ENCODE measurements around the gene TRIM60. TPM values are rescaled to one million over a fixed set of nuclear protein-coding genes. Genes with fewer than 3 reads are reported as not detected.

The TRIM60 gene
- total RNA-seq, 1 donor from 2014 or later = not detected

GRCh38 chr4:165009493-165010227, 22.1 kb upstream of the TRIM60 start:
- Mint-ChIP-seq H3K9me3 (ENCODE audit: unreplicated experiment) (no peaks in the 10 kb centered on the region), H3K36me3 (ENCODE audit: low read depth, unreplicated experiment) (no peaks in the 10 kb centered on the region), H3K4me3 (ENCODE audit: unreplicated experiment) (no peak overlapping the region), H3K4me1 (ENCODE audit: low read depth, unreplicated experiment) (no peaks in the 10 kb centered on the region), H3K27ac (ENCODE audit: unreplicated experiment) (no peak overlapping the region), H3K27me3 (ENCODE audit: low read depth, unreplicated experiment) (no peaks in the 10 kb centered on the region)
- Histone ChIP-seq H3K4me1 (ENCODE audit: insufficient read depth, low read length) (no peaks in the 10 kb centered on the region), H2AFZ (ENCODE audit: low read depth, low read length) (no peak overlapping the region), H3K4me3 (ENCODE audit: insufficient read depth, low read depth, low read length) (no peak overlapping the region), H3K9ac (ENCODE audit: low read length) (no peak overlapping the region), H4K20me1 (ENCODE audit: insufficient read depth, low read length) (no peaks in the 10 kb centered on the region), H3K79me2 (ENCODE audit: insufficient read depth, low read length) (no peaks in the 10 kb centered on the region), H3K9me3 (ENCODE audit: insufficient read depth, low read depth, low read length) (no peaks in the 10 kb centered on the region), H3K36me3 (ENCODE audit: insufficient read depth, low read length) (no peaks in the 10 kb centered on the region), H3K27me3 (ENCODE audit: insufficient read depth, low read length) (no peaks in the 10 kb centered on the region), H3K4me2 (ENCODE audit: low read length) (no peak overlapping the region), H3K27ac (ENCODE audit: low read depth, low read length) (no peak overlapping the region)
- DNase-seq (ENCODE audit: low read depth) = no peak
- TF ChIP-seq, protein P1, sequence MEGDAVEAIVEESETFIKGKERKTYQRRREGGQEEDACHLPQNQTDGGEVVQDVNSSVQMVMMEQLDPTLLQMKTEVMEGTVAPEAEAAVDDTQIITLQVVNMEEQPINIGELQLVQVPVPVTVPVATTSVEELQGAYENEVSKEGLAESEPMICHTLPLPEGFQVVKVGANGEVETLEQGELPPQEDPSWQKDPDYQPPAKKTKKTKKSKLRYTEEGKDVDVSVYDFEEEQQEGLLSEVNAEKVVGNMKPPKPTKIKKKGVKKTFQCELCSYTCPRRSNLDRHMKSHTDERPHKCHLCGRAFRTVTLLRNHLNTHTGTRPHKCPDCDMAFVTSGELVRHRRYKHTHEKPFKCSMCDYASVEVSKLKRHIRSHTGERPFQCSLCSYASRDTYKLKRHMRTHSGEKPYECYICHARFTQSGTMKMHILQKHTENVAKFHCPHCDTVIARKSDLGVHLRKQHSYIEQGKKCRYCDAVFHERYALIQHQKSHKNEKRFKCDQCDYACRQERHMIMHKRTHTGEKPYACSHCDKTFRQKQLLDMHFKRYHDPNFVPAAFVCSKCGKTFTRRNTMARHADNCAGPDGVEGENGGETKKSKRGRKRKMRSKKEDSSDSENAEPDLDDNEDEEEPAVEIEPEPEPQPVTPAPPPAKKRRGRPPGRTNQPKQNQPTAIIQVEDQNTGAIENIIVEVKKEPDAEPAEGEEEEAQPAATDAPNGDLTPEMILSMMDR (IDR thresholded peaks at IDR 0.05; ENCODE audit: insufficient read depth, low read depth, low read length) = no peak
- no peak for FAIRE-seq

- Histone ChIP-seq H3K27me3 (ENCODE audit: insufficient read depth, low read length) (no peaks in the 10 kb centered on the region), H3K4me2 (ENCODE audit: low read length) (no peak overlapping the region), H3K9ac (ENCODE audit: low read length) (no peak overlapping the region), H3K4me1 (ENCODE audit: insufficient read depth, low read length) (no peaks in the 10 kb centered on the region), H3K27ac (ENCODE audit: low read depth, low read length) (no peak overlapping the region), H4K20me1 (ENCODE audit: insufficient read depth, low read length) (no peaks in the 10 kb centered on the region), H3K79me2 (ENCODE audit: insufficient read depth, low read length) (no peaks in the 10 kb centered on the region), H3K9me3 (ENCODE audit: insufficient read depth, low read depth, low read length) (no peaks in the 10 kb centered on the region), H3K4me3 (ENCODE audit: insufficient read depth, low read depth, low read length) (no peak overlapping the region), H2AFZ (ENCODE audit: low read depth, low read length) (no peak overlapping the region), H3K36me3 (ENCODE audit: insufficient read depth, low read length) (no peaks in the 10 kb centered on the region)
- Mint-ChIP-seq H3K27me3 (ENCODE audit: low read depth, unreplicated experiment) (no peaks in the 10 kb centered on the region), H3K9me3 (ENCODE audit: unreplicated experiment) (no peaks in the 10 kb centered on the region), H3K4me3 (ENCODE audit: unreplicated experiment) (no peak overlapping the region), H3K27ac (ENCODE audit: unreplicated experiment) (no peak overlapping the region), H3K36me3 (ENCODE audit: low read depth, unreplicated experiment) (no peaks in the 10 kb centered on the region), H3K4me1 (ENCODE audit: low read depth, unreplicated experiment) (no peaks in the 10 kb centered on the region)
- no peak for TF ChIP-seq EZH2 (IDR thresholded peaks at IDR 0.05; ENCODE audit: insufficient read depth, low read length)
- TF ChIP-seq, protein P1 (IDR thresholded peaks at IDR 0.05; ENCODE audit: insufficient read depth, low read depth, low read length) = no peak
- no peak for DNase-seq (ENCODE audit: low read depth)
- no peak for FAIRE-seq
Observed at GRCh38 chr4:165010487-165010886, 21.3 kb upstream of the TRIM60 start.

- DNase-seq (ENCODE audit: low read depth) (no peak), FAIRE-seq (no peak)
- no peaks in the 10 kb centered on the region for H3K4me1 ChIP-seq (ENCODE audit: insufficient read depth, low read length)
- no peaks in the 10 kb centered on the region for H3K9me3 ChIP-seq (ENCODE audit: insufficient read depth, low read depth, low read length)
- Mint-ChIP-seq H3K27ac (ENCODE audit: unreplicated experiment) (no peak overlapping the region), H3K27me3 (ENCODE audit: low read depth, unreplicated experiment) (no peaks in the 10 kb centered on the region), H3K9me3 (ENCODE audit: unreplicated experiment) (no peaks in the 10 kb centered on the region), H3K4me1 (ENCODE audit: low read depth, unreplicated experiment) (no peaks in the 10 kb centered on the region), H3K4me3 (ENCODE audit: unreplicated experiment) (no peak overlapping the region), H3K36me3 (ENCODE audit: low read depth, unreplicated experiment) (no peaks in the 10 kb centered on the region)
- H2AFZ ChIP-seq (ENCODE audit: low read depth, low read length) = no peak overlapping the region
- H3K27me3 ChIP-seq (ENCODE audit: insufficient read depth, low read length) = no peaks in the 10 kb centered on the region
- no peaks in the 10 kb centered on the region for H3K79me2 ChIP-seq (ENCODE audit: insufficient read depth, low read length)
- H3K36me3 ChIP-seq (ENCODE audit: insufficient read depth, low read length) = no peaks in the 10 kb centered on the region
- H3K27ac ChIP-seq (ENCODE audit: low read depth, low read length) = no peak overlapping the region
- TF ChIP-seq EZH2 (IDR thresholded peaks at IDR 0.05; ENCODE audit: insufficient read depth, low read length) = no peak
- TF ChIP-seq, protein P1 (IDR thresholded peaks at IDR 0.05; ENCODE audit: insufficient read depth, low read depth, low read length) = no peak
- H3K4me2 ChIP-seq (ENCODE audit: low read length) = no peak overlapping the region
- no peak overlapping the region for H3K4me3 ChIP-seq (ENCODE audit: insufficient read depth, low read depth, low read length)
- H4K20me1 ChIP-seq (ENCODE audit: insufficient read depth, low read length) = no peaks in the 10 kb centered on the region
- no peak overlapping the region for H3K9ac ChIP-seq (ENCODE audit: low read length)
Observed at GRCh38 chr4:165010991-165011390, 20.8 kb upstream of the TRIM60 start.
